HepG2 (cell line): ENCODE results near the gene MICAL1. TPM values are rescaled to one million over a fixed set of nuclear protein-coding genes. Genes with fewer than 3 reads are reported as not detected.
A peak's percentile ranks its signal among the peaks of the same experiment; 100 is the strongest.

Source experiments
- BCL6 ChIP-seq: IDR thresholded peaks from 2 replicates; pipeline ENCODE4 v1.6.1; 2016; ENCODE audit warnings: missing genetic modification reagents, missing compliant biosample characterization
- CSRNP2 ChIP-seq: sonication (generic); formaldehyde crosslinking; conservative IDR thresholded peaks from 2 replicates; pipeline ENCODE4 v1.8.0; 2022; ENCODE audit warnings: low read depth, missing genetic modification reagents
- DMAP1 ChIP-seq: IDR thresholded peaks from 2 replicates; pipeline ENCODE4 v1.6.1; 2016
- EED ChIP-seq: sonication (generic); formaldehyde crosslinking; IDR thresholded peaks from 2 replicates; pipeline ENCODE4 v1.5.0; 2020; ENCODE audit warnings: mild to moderate bottlenecking, missing genetic modification reagents
- FOXJ3 ChIP-seq: sonication (generic); formaldehyde crosslinking; IDR thresholded peaks from 2 replicates; pipeline ENCODE4 v1.4.0; 2020; ENCODE audit warnings: missing genetic modification reagents, mild to moderate bottlenecking, borderline replicate concordance
- GZF1 ChIP-seq: sonication (generic); formaldehyde crosslinking; IDR thresholded peaks from 2 replicates; pipeline ENCODE4 v1.5.1; 2020; ENCODE audit warnings: mild to moderate bottlenecking, missing genetic modification reagents
- KLF9 ChIP-seq: IDR thresholded peaks from 2 replicates; pipeline ENCODE4 v1.6.1; 2016; ENCODE audit warnings: low read depth
- MTF2 ChIP-seq: sonication (generic); formaldehyde crosslinking; IDR thresholded peaks from 2 replicates; pipeline ENCODE4 v1.5.0; 2020; ENCODE audit warnings: missing genetic modification reagents, borderline replicate concordance
- SPEN ChIP-seq: sonication (generic); formaldehyde crosslinking; IDR thresholded peaks from 2 replicates; pipeline ENCODE4 v1.5.1; 2020; ENCODE audit warnings: low read depth, mild to moderate bottlenecking, missing genetic modification reagents
- THAP7 ChIP-seq: sonication (generic); formaldehyde crosslinking; IDR thresholded peaks from 2 replicates; pipeline ENCODE4 v1.8.1; 2023; ENCODE audit warnings: mild to moderate bottlenecking, missing genetic modification reagents
- U2AF1 ChIP-seq: fragments of 200-400 bp; formaldehyde crosslinking; optimal IDR thresholded peaks from 2 replicates; pipeline ENCODE3; 2017; ENCODE audit warnings: mild to moderate bottlenecking, low read depth, low read length
- ZHX2 ChIP-seq, 2 experiments: sonication (generic) in 1 of 2; formaldehyde crosslinking in 1 of 2; IDR thresholded peaks; 2 replicates each; pipeline versions ENCODE4 v1.6.1 to v1.9.0; 2014 to 2022; ENCODE audit warnings: antibody characterized with exemption in 1 of 2, borderline replicate concordance in 1 of 2, inconsistent platforms in 1 of 2, low read depth in 1 of 2, missing genetic modification reagents in 1 of 2
- ZNF280B ChIP-seq: sonication (generic); formaldehyde crosslinking; IDR thresholded peaks from 2 replicates; pipeline ENCODE4 v1.5.0; 2020; ENCODE audit warnings: missing genetic modification reagents, mild to moderate bottlenecking, borderline replicate concordance
- ZNF720 ChIP-seq: sonication (generic); formaldehyde crosslinking; IDR thresholded peaks from 2 replicates; pipeline ENCODE4 v1.4.0; 2020; ENCODE audit warnings: missing genetic modification reagents
- polyA plus RNA-seq, 8 experiments: library from polyadenylated mRNA; depleted of rRNA in 3 of 8; stranded (reverse) in 7 of 8; unstranded in 1 of 8; fragments of >200 nt; fragmentation: Illumina TruSeq in 4 of 8; extraction: Trizol in 4 of 8; gene quantifications; 2 replicates each; pipeline versions ENCODE4 v1.2.1 to v1.2.3, GENCODE V29; 2011 to 2016; ENCODE audit warnings: low read depth in 4 of 8, missing spikeins in 1 of 8, mixed read lengths in 1 of 8; ENCODE audit not compliant: insufficient read depth in 1 of 8
- total RNA-seq, 5 experiments: library from RNA; depleted of rRNA; stranded (reverse); fragments of >200 nt; fragmentation: Illumina TruSeq; extraction: Trizol; gene quantifications; 2 replicates each; pipeline ENCODE4 v1.2.3, GENCODE V29; 2016; ENCODE audit warnings: low read depth in 1 of 5

MICAL1 gene
- total and polyA plus RNA-seq, 2 of the 13 experiments (the other 11 are each of a cell fraction or from before 2014, with no cell fraction given): 6.9 to 39.0 TPM

- TF ChIP-seq ZNF280B (CRISPR knock-in tag): no peak
- TF ChIP-seq EED (CRISPR knock-in tag): no peak
- TF ChIP-seq U2AF1: no peak
- no peak for TF ChIP-seq ZNF720
- no peak for TF ChIP-seq FOXJ3 (CRISPR knock-in tag)
- TF ChIP-seq CSRNP2: no peak
- TF ChIP-seq MTF2 (CRISPR knock-in tag): no peak
- no peak for TF ChIP-seq ZHX2 (IDR thresholded peaks at IDR 0.05; ENCODE audit: low read depth)
- no peak for TF ChIP-seq ZHX2 (CRISPR knock-in tag; IDR thresholded peaks at IDR 0.05; ENCODE audit: borderline replicate concordance)
- peak; percentile 54; the same call in 1 of the 2 replicates for TF ChIP-seq SPEN (CRISPR knock-in tag)
- TF ChIP-seq BCL6: no peak
- no peak for TF ChIP-seq THAP7 (CRISPR knock-in tag)
- TF ChIP-seq DMAP1: no peak; the same call in 1 of the 2 replicates
- TF ChIP-seq GZF1 (CRISPR knock-in tag): no peak
- no peak for TF ChIP-seq KLF9
These were observed 27.5 kb upstream of the MICAL1 start, which contains the start of gene ZBTB24 (continued) for GRCh38 chr6:109482905-109483734.
